Mammary epithelial cell (primary cell): Measurements from ENCODE around the gene SLC15A2.
A peak's percentile ranks its signal among the peaks of the same experiment; 100 is the strongest.

ENCODE experiments used
- EZH2 ChIP-seq: IDR thresholded peaks from 2 replicates; pipeline ENCODE4 v1.6.1; 2012; ENCODE audit warnings: low read length, inconsistent platforms, borderline replicate concordance
- TF ChIP-seq, protein P1 (sequence below), 2 donors: IDR thresholded peaks in 1 of 2; conservative IDR thresholded peaks in 1 of 2; 2 replicates each; pipeline ENCODE4 v1.5.1; 2011 to 2012; ENCODE audit warnings: inconsistent platforms in 2 of 2, low read length in 2 of 2, mild to moderate bottlenecking in 2 of 2, control low read depth in 1 of 2, low read depth in 1 of 2; ENCODE audit not compliant: insufficient read depth in 1 of 2; ENCODE audit errors: extremely low read depth in 1 of 2

DNA sequence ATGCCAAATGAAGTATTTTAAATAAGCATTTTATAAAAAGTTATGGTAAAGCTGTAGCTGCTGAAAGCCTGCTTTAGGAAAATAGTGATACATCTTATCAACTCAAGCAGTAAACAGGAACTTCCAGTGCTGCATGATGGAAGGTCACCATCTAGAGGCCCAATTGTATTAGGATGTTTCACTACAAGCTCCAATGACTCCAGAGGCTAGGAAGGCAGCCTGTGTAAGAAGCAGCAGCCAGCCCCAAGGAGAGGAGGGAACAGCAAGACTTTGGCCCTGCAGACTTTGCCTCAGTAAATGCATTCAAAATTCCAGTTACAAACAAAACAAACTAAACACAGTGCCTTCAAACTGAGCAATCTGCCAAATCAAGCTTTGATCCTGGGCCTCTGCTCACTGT lies 95.7 kb downstream of the SLC15A2 start:
- TF ChIP-seq, protein P1, sequence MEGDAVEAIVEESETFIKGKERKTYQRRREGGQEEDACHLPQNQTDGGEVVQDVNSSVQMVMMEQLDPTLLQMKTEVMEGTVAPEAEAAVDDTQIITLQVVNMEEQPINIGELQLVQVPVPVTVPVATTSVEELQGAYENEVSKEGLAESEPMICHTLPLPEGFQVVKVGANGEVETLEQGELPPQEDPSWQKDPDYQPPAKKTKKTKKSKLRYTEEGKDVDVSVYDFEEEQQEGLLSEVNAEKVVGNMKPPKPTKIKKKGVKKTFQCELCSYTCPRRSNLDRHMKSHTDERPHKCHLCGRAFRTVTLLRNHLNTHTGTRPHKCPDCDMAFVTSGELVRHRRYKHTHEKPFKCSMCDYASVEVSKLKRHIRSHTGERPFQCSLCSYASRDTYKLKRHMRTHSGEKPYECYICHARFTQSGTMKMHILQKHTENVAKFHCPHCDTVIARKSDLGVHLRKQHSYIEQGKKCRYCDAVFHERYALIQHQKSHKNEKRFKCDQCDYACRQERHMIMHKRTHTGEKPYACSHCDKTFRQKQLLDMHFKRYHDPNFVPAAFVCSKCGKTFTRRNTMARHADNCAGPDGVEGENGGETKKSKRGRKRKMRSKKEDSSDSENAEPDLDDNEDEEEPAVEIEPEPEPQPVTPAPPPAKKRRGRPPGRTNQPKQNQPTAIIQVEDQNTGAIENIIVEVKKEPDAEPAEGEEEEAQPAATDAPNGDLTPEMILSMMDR (conservative IDR thresholded peaks at IDR 0.05 in 1 of 2, IDR thresholded peaks at IDR 0.05 in 1 of 2; ENCODE audit: extremely low read depth in 1 of 2, insufficient read depth in 1 of 2, low read depth in 1 of 2, low read length in 2 of 2): peak; percentile 7 to 50
- no peak for TF ChIP-seq EZH2
